Caco-2 (cell line): ENCODE data around the gene BBX. TPM values are rescaled to one million over a fixed set of nuclear protein-coding genes. Genes with fewer than 3 reads are reported as not detected.
"Not testable (repeated sequence)": the region's sequence is repeated elsewhere in the genome, so short reads cannot be mapped to it uniquely, and the experiment has no call there.

Source experiments
- BruUV-seq: library from RNA; stranded (reverse); fragments of 400-500 nt; replicated peaks from 2 replicates; lab custom pipeline; 2021; lab: Mats Ljungman, UMichigan
- CTCF ChIA-PET: fragments of 300-600 bp; sonication (Branson Sonifier 250); formaldehyde crosslinking; loops from one replicate; lab custom pipeline; 2022; ENCODE audit warnings: antibody characterized with exemption; lab: Charles Lee
- POLR2A ChIA-PET: fragments of 300-600 bp; sonication (Branson Sonifier 250); formaldehyde crosslinking; loops from one replicate; lab custom pipeline; 2022; ENCODE audit warnings: antibody characterized with exemption; lab: Charles Lee
- DNase-seq, 2 experiments: peaks; one replicate each; pipeline versions ENCODE4 v3.0.0 to v3.0.0-alpha.2; 2020 to 2022
- H3K27me3 ChIP-seq: replicated peaks from 2 replicates; pipeline ENCODE4 v1.6.0; 2011; ENCODE audit warnings: low read length; ENCODE audit not compliant: control insufficient read depth, insufficient read depth
- H3K36me3 ChIP-seq: 2 replicates; pipeline ENCODE4 v1.5.1; 2011; ENCODE audit warnings: low read length; ENCODE audit not compliant: control insufficient read depth, insufficient read depth
- H3K4me1 ChIP-seq: fragments of 250-450 bp; sonication (Bioruptor Pico); 2 replicates; pipeline ENCODE4 v1.5.1; 2020; ENCODE audit warnings: mild to moderate bottlenecking
- H3K4me3 ChIP-seq: 2 replicates; pipeline ENCODE4 v1.5.1; 2011; ENCODE audit warnings: low read depth, mild to moderate bottlenecking, control low read depth, low read length
- H3K9me3 ChIP-seq: fragments of 250-450 bp; sonication (Bioruptor Pico); 2 replicates; pipeline ENCODE4 v1.5.1; 2020; ENCODE audit warnings: mild to moderate bottlenecking, moderate library complexity
- H3K27ac Mint-ChIP-seq: one replicate; pipeline ENCODE4 v1.8.0; 2022; ENCODE audit warnings: mixed read lengths; ENCODE audit not compliant: unreplicated experiment
- H3K27me3 Mint-ChIP-seq: one replicate; pipeline ENCODE4 v1.8.0; 2022; ENCODE audit warnings: mixed read lengths; ENCODE audit not compliant: insufficient read depth, unreplicated experiment
- H3K36me3 Mint-ChIP-seq: one replicate; pipeline ENCODE4 v1.8.0; 2022; ENCODE audit warnings: mild to moderate bottlenecking, mixed read lengths; ENCODE audit not compliant: insufficient read depth, unreplicated experiment
- H3K4me1 Mint-ChIP-seq: one replicate; pipeline ENCODE4 v1.8.0; 2022; ENCODE audit warnings: low read depth, mixed read lengths; ENCODE audit not compliant: unreplicated experiment
- H3K4me3 Mint-ChIP-seq: one replicate; pipeline ENCODE4 v1.8.0; 2022; ENCODE audit warnings: mild to moderate bottlenecking, moderate library complexity, mixed read lengths; ENCODE audit not compliant: unreplicated experiment
- H3K9me3 Mint-ChIP-seq: one replicate; pipeline ENCODE4 v1.8.0; 2022; ENCODE audit warnings: mixed read lengths; ENCODE audit not compliant: unreplicated experiment
- intact Hi-C: fragments of 100-400 bp; cut with micrococcal nuclease; formaldehyde crosslinking; loops from one replicate; pipeline ENCODE4 v1.10.0; 2022; ENCODE audit not compliant: unreplicated experiment
- total RNA-seq: library from RNA; stranded (reverse); gene quantifications from 2 replicates; pipeline ENCODE4 v1.2.3, GENCODE V29; 2022
- TF ChIP-seq, protein P1 (sequence below), 2 experiments: fragments of 200-600 bp in 1 of 2; IDR thresholded peaks; 1 replicate in 1 of 2; 2 replicates in 1 of 2; pipeline versions ENCODE4 v1.5.1 to v1.8.0; 2011 to 2022; ENCODE audit warnings: antibody characterized with exemption in 1 of 2, control low read depth in 1 of 2, inconsistent platforms in 1 of 2, low read depth in 1 of 2, low read length in 1 of 2, mild to moderate bottlenecking in 1 of 2, moderate library complexity in 1 of 2; ENCODE audit not compliant: insufficient read depth in 1 of 2, severe bottlenecking in 1 of 2, unreplicated experiment in 1 of 2

BBX gene
- total RNA-seq, 1 experiment from 2014 or later: 2.6 TPM

DNA sequence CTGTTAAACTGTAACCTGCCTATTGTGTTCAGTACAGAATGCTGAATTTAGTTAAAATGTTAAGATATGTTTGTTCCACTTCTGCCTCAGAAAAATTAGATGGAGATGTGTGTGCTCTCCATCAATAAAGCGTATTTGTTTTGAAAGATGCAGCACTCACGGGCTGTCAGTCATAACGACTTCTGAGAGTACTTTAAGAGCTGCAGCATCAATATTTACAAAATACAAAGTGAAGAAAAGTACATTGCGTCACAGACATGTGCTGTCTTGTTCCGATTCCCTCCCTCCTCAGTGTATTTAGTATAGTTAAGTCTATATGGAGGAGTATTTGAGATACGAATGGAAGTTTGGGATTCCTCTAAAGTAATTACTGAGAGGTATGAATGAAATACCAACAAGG is 166.6 kb downstream of the BBX start:
- ChIA-PET POLR2A (no interaction called here), CTCF (interaction anchor here (1.4 kb wide), 1 partner anchor 52 kb away, joined by 4 read pairs; no protein-coding TSS in a partner anchor)
- intact Hi-C loops: no loop called here
- H3K4me1 Mint-ChIP-seq: peaks cover 11% of the 10 kb centered on the region
- Histone ChIP-seq H3K27me3 (no peaks in the 10 kb centered on the region), H3K4me1 (no peaks in the 10 kb centered on the region; the same call in 1 of the 2 replicates), H3K36me3 (no peaks in the 10 kb centered on the region), H3K4me3 (no peak overlapping the region), H3K9me3 (no peaks in the 10 kb centered on the region)
- no peak overlapping the region for H3K4me3 Mint-ChIP-seq
- TF ChIP-seq, protein P1, sequence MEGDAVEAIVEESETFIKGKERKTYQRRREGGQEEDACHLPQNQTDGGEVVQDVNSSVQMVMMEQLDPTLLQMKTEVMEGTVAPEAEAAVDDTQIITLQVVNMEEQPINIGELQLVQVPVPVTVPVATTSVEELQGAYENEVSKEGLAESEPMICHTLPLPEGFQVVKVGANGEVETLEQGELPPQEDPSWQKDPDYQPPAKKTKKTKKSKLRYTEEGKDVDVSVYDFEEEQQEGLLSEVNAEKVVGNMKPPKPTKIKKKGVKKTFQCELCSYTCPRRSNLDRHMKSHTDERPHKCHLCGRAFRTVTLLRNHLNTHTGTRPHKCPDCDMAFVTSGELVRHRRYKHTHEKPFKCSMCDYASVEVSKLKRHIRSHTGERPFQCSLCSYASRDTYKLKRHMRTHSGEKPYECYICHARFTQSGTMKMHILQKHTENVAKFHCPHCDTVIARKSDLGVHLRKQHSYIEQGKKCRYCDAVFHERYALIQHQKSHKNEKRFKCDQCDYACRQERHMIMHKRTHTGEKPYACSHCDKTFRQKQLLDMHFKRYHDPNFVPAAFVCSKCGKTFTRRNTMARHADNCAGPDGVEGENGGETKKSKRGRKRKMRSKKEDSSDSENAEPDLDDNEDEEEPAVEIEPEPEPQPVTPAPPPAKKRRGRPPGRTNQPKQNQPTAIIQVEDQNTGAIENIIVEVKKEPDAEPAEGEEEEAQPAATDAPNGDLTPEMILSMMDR (IDR thresholded peaks at IDR 0.05; ENCODE audit: insufficient read depth in 1 of 2, low read depth in 1 of 2, low read length in 1 of 2, severe bottlenecking in 1 of 2, unreplicated experiment in 1 of 2): no peak
- H3K27ac Mint-ChIP-seq: no peak overlapping the region
- H3K36me3 Mint-ChIP-seq: no peaks in the 10 kb centered on the region
- no peaks in the 10 kb centered on the region for H3K9me3 Mint-ChIP-seq
- DNase-seq: no peak
- BruUV-seq: no TSS peak
- H3K27me3 Mint-ChIP-seq: no peaks in the 10 kb centered on the region

DNA sequence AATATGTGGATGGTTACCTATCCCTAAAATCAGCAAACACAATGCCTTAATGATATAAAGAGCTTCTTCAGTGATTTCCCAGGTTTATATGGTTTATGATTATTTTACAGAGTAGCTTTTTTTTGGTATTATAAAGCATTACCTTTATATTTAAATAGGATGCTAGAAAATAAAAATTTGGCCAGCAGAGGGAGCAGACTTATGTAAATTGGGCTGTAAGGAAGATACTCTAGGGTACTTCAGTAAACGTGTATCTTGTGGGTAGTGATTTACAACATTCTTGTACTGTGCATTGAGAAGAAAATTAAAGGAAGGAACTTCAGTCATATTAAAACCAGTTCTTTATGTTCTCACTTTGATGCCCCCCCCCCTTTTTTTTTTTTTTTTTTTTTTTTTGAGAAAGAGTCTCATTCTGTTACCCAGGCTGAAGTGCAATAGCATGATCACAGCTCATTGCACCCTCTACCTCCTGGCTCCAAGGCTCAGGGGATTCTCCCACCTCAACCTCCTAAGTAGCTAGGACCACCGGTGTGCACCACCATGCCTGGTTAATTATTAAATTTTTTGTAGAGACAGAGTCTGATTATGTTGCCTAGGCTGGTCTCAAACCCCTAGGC is 167.9 kb downstream of the BBX start:
- no peaks in the 10 kb centered on the region for H3K27me3 ChIP-seq
- H3K9me3 Mint-ChIP-seq: no peaks in the 10 kb centered on the region
- CTCF ChIA-PET: interaction anchor here (0.6 to 0.9 kb wide), 5 partner anchors 38 to 372 kb away, joined by 3 to 10 read pairs (median 3); no protein-coding TSS in a partner anchor
- TF ChIP-seq, protein P1 (IDR thresholded peaks at IDR 0.05; ENCODE audit: insufficient read depth in 1 of 2, low read depth in 1 of 2, low read length in 1 of 2, severe bottlenecking in 1 of 2, unreplicated experiment in 1 of 2): peak; percentile 42 to 56
- H3K4me3 Mint-ChIP-seq: no peak overlapping the region
- no peaks in the 10 kb centered on the region for H3K9me3 ChIP-seq
- H3K27ac Mint-ChIP-seq: no peak overlapping the region
- DNase-seq: peak in 1 of 2 experiments; percentile 23
- no peaks in the 10 kb centered on the region for H3K36me3 Mint-ChIP-seq
- H3K4me1 ChIP-seq: no peaks in the 10 kb centered on the region
- no peaks in the 10 kb centered on the region for H3K36me3 ChIP-seq
- no peaks in the 10 kb centered on the region for H3K4me1 Mint-ChIP-seq
- no TSS peak for BruUV-seq
- intact Hi-C loops: loop anchor here (1.0 kb wide), 1 partner anchor 51 kb away; no protein-coding TSS in a partner anchor
- no peaks in the 10 kb centered on the region for H3K27me3 Mint-ChIP-seq
- no peak overlapping the region for H3K4me3 ChIP-seq
- POLR2A ChIA-PET: no interaction called here

DNA sequence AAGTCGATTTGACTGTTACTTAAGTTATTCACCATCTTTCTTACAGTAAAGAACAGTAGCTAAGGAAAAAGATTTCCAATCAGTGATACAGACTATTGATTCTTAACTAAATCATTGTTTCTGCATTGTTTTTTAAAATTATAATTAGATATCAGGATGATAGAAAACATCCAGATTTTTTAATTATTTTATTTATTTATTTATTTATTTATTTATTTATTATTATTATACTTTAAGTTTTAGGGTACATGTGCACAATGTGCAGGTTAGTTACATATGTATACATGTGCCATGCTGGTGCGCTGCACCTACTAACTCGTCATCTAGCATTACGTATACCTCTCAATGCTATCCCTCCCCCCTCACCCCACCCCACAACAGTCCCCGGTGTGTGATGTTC is 169.2 kb downstream of the BBX start:
- H3K4me3 ChIP-seq, CTCF ChIA-PET, H3K9me3 ChIP-seq, H3K36me3 ChIP-seq, DNase-seq, H3K4me1 Mint-ChIP-seq, POLR2A ChIA-PET, H3K9me3 Mint-ChIP-seq, intact Hi-C loops, H3K36me3 Mint-ChIP-seq, H3K4me1 ChIP-seq, H3K4me3 Mint-ChIP-seq, BruUV-seq, H3K27me3 ChIP-seq, H3K27me3 Mint-ChIP-seq, H3K27ac Mint-ChIP-seq: not testable (repeated sequence)

DNA sequence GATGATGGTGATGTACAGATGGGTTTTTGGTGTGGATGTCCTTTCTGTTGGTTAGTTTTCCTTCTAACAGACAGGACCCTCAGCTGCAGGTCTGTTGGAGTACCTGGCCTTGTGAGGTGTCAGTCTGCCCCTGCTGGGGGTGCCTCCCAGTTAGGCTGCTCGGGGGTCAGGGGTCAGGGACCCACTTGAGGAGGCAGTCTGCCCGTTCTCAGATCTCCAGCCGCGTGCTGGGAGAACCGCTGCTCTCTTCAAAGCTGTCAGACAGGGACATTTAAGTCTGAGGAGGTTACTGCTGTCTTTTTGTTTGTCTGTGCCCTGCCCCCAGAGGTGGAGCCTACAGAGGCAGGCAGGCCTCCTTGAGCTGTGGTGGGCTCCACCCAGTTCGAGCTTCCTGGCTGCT is 174.6 kb downstream of the BBX start:
- H3K9me3 ChIP-seq, H3K27me3 Mint-ChIP-seq, H3K27me3 ChIP-seq, DNase-seq, H3K9me3 Mint-ChIP-seq, intact Hi-C loops, H3K4me1 Mint-ChIP-seq, BruUV-seq, POLR2A ChIA-PET, H3K27ac Mint-ChIP-seq, H3K4me1 ChIP-seq, H3K36me3 Mint-ChIP-seq, H3K36me3 ChIP-seq: not testable (repeated sequence)
- H3K4me3 Mint-ChIP-seq: peak overlapping the region; percentile 77
- H3K4me3 ChIP-seq: peak overlapping the region; percentile 44
- CTCF ChIA-PET: interaction anchor here (1.1 kb wide), 1 partner anchor 13 kb away, joined by 3 read pairs; no protein-coding TSS in a partner anchor

DNA sequence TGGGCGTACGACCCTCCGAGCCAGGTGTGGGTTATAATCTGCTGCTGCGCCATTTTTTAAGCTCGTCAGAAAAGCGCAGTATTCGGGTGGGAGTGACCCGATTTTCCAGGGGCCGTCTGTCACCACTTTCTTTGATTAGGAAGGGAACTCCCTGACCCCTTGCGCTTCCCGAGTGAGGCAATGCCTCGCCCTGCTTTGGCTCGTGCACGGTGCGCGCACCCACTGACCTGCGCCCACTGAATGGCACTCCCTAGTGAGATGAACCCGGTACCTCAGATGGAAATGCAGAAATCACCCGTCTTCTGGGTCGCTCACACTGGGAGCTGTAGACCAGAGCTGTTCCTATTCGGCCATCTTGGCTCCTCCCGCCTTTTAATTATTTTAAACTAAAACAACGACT is 175.1 kb downstream of the BBX start:
- Mint-ChIP-seq H3K4me3 (peak overlapping the region; percentile 77), H3K27ac (peak overlapping the region; percentile 79)
- intact Hi-C loops, H3K4me1 Mint-ChIP-seq, POLR2A ChIA-PET, H3K9me3 ChIP-seq, H3K9me3 Mint-ChIP-seq, H3K27me3 Mint-ChIP-seq, H3K4me1 ChIP-seq, H3K27me3 ChIP-seq, H3K36me3 Mint-ChIP-seq, H3K36me3 ChIP-seq, BruUV-seq: not testable (repeated sequence)
- H3K4me3 ChIP-seq: peak overlapping the region; percentile 44
- CTCF ChIA-PET: interaction anchor here (1.1 kb wide), 1 partner anchor 12 kb away, joined by 3 read pairs; no protein-coding TSS in a partner anchor
- peak; percentile 12 to 38 for DNase-seq
